ENCODE results near the gene KRT36.

GRCh38 chr17:41446806-41447205, 42.9 kb downstream of the KRT36 start:
- no peak for TF ChIP-seq CTCF (IDR thresholded peaks at IDR 0.05)
- no peak for TF ChIP-seq EZH2 (IDR thresholded peaks at IDR 0.05)
- TF ChIP-seq EZH2phosphoT487 (IDR thresholded peaks at IDR 0.05), result no peak

Measured in neural progenitor cell (in vitro differentiated cells).